SK-N-SH treated with all-trans-retinoic acid at 6 μM for 48 hours (cell line): Measurements from ENCODE around the gene ALOX5.

Source experiments
- ATAC-seq: fragments of 200-7000 bp; cut with Tn5 transposase; 3 replicates; pipeline ENCODE4 v1.9.1; 2020; ENCODE audit warnings: mild to moderate bottlenecking, moderate library complexity
- ARNTL ChIP-seq: fragments of 450-650 bp; formaldehyde crosslinking; IDR thresholded peaks from 2 replicates; pipeline ENCODE4 v1.5.0; 2020; ENCODE audit warnings: low read depth, mild to moderate bottlenecking, moderate library complexity, borderline replicate concordance
- CSDC2 ChIP-seq: fragments of 250-450 bp; sonication (Bioruptor Pico); IDR thresholded peaks from 2 replicates; pipeline ENCODE4 v1.5.0; 2020; ENCODE audit warnings: mild to moderate bottlenecking, moderate library complexity
- ESRRG ChIP-seq: fragments of 250-450 bp; sonication (Bioruptor Pico); IDR thresholded peaks from 2 replicates; pipeline ENCODE4 v1.6.1; 2021; ENCODE audit warnings: mild to moderate bottlenecking
- GLIS3 ChIP-seq: fragments of 250-450 bp; sonication (Bioruptor Pico); IDR thresholded peaks from 2 replicates; pipeline ENCODE4 v1.5.0; 2020; ENCODE audit warnings: mild to moderate bottlenecking, moderate library complexity
- ISL1 ChIP-seq: fragments of 250-450 bp; sonication (Bioruptor Pico); IDR thresholded peaks from 2 replicates; pipeline ENCODE4 v2.1.2; 2022; ENCODE audit warnings: mild to moderate bottlenecking, moderate library complexity
- OSR1 ChIP-seq: fragments of 250-450 bp; sonication (Bioruptor Pico); IDR thresholded peaks from 2 replicates; pipeline ENCODE4 v1.8.0; 2022; ENCODE audit warnings: moderate library complexity, mild to moderate bottlenecking, inconsistent platforms
- PPARA ChIP-seq: fragments of 250-450 bp; sonication (Bioruptor Pico); IDR thresholded peaks from 2 replicates; pipeline ENCODE4 v1.5.0; 2020; ENCODE audit warnings: mild to moderate bottlenecking, borderline replicate concordance
- SNAI2 ChIP-seq: fragments of 250-450 bp; sonication (Bioruptor Pico); IDR thresholded peaks from 2 replicates; pipeline ENCODE4 v1.5.0; 2020; ENCODE audit warnings: mild to moderate bottlenecking, moderate library complexity
- TCF4 ChIP-seq: fragments of 250-450 bp; sonication (Bioruptor Pico); IDR thresholded peaks from 2 replicates; pipeline ENCODE4 v1.8.0; 2021; ENCODE audit warnings: mild to moderate bottlenecking, moderate library complexity, borderline replicate concordance
- ZFP3 ChIP-seq: fragments of 250-450 bp; sonication (Bioruptor Pico); IDR thresholded peaks from 2 replicates; pipeline ENCODE4 v1.5.0; 2020; ENCODE audit warnings: mild to moderate bottlenecking, moderate library complexity
- ZFP30 ChIP-seq: fragments of 450-650 bp; formaldehyde crosslinking; IDR thresholded peaks from 2 replicates; pipeline ENCODE4 v1.5.0; 2022; ENCODE audit warnings: mild to moderate bottlenecking, moderate library complexity
- ZNF565 ChIP-seq: fragments of 450-650 bp; formaldehyde crosslinking; conservative IDR thresholded peaks from 2 replicates; pipeline ENCODE4 v1.5.0; 2020; ENCODE audit warnings: low read depth, mild to moderate bottlenecking, moderate library complexity
- ZNF70 ChIP-seq: fragments of 450-650 bp; formaldehyde crosslinking; IDR thresholded peaks from 2 replicates; pipeline ENCODE4 v1.5.0; 2020; ENCODE audit warnings: mild to moderate bottlenecking, moderate library complexity
- ZNF8 ChIP-seq: fragments of 450-650 bp; formaldehyde crosslinking; IDR thresholded peaks from 2 replicates; pipeline ENCODE4 v1.5.0; 2020; ENCODE audit warnings: mild to moderate bottlenecking, moderate library complexity
- TF ChIP-seq, protein P1 (sequence below): fragments of 250-450 bp; sonication (Bioruptor Pico); IDR thresholded peaks from 2 replicates; pipeline ENCODE4 v1.5.0; 2020; ENCODE audit warnings: mild to moderate bottlenecking, moderate library complexity
- TF ChIP-seq, protein P2 (sequence below): fragments of 250-450 bp; sonication (Bioruptor Pico); IDR thresholded peaks from 2 replicates; pipeline ENCODE4 v1.5.1; 2021; ENCODE audit warnings: mild to moderate bottlenecking, moderate library complexity
- TF ChIP-seq, protein P3 (sequence below): fragments of 250-450 bp; sonication (Bioruptor Pico); IDR thresholded peaks from 2 replicates; pipeline ENCODE4 v1.8.0; 2020; ENCODE audit warnings: mild to moderate bottlenecking, moderate library complexity, borderline replicate concordance

Gene ALOX5

DNA sequence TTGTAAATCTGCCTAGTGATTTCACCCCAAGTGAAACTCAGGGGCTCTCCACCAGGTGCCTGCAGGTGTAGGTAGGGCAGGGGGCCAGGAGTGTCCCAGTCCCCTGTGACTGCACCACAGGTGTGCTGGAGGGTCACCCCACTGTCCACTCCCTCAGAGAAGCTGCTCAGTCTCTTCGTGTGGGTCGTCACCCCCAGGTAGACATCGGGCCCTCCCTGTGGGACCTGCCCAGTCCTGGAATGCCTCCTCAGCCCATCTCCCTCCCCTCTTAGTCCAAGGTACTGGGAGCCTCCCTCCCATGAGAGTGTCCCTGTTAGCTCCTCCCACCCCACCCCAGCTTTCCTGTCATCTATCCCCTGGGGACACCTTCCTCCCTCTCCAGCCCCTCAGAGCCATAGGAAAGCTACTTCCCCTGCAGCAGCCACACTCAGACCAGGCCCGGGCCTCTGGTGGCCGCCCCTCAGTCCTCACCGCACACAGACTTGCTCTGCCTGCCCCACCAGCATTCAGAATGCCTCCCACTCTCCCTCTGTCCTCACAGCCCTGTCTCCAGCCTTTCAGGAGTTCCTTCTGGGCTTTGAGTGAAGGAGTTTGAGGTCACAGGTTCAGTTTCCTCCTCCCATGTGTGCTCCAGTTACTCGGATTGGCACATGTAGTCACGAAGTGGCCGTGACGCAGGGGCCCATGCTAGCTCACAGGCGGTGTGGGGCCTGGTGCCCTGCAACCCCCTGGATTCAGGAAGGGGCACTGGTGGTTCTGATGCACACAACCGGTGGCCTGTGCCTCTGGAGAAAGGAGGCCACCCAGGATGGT is 5.1 kb downstream of the ALOX5 start (continued):
- TF ChIP-seq ARNTL (CRISPR knock-in tag): no peak
- TF ChIP-seq TCF4: no peak
- TF ChIP-seq ISL1: no peak
- TF ChIP-seq PPARA: no peak
- TF ChIP-seq ZFP30 (CRISPR knock-in tag): no peak
- TF ChIP-seq OSR1 (CRISPR knock-in tag): no peak

DNA sequence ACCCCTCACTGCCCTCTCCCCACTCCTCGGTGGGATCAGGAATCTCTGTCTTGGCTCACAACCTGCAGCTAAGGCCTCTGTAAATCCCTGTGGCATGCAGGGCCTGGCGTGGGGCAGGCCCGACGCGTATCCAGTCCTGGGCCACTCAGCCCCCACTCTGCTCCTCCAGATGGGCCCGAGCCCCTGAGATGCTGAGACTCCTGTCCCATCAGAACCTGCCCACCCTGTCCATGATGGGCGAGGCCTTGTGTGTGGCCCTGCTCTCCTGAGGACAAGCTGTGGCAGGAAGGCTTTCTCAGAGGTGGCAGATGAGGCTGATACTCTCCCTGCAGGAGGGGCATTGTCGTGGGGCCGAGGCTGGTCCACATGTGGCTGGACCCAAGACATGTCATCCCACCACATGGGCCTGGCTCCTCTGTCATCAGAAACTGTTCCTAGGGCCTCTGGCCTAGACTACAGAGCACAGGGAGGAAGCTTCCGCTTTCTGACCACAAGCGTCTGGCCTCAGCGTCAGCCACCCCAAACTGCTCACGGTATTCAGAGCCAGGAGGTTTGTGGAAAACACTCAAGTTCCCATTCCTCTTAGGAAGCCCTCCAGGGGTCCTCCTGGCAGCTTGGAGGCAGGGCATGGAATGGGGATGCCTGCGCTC is 6.0 kb downstream of the ALOX5 start:
- no peak for ATAC-seq
- TF ChIP-seq GLIS3: no peak
- TF ChIP-seq CSDC2 (CRISPR knock-in tag): no peak
- TF ChIP-seq, protein P1, sequence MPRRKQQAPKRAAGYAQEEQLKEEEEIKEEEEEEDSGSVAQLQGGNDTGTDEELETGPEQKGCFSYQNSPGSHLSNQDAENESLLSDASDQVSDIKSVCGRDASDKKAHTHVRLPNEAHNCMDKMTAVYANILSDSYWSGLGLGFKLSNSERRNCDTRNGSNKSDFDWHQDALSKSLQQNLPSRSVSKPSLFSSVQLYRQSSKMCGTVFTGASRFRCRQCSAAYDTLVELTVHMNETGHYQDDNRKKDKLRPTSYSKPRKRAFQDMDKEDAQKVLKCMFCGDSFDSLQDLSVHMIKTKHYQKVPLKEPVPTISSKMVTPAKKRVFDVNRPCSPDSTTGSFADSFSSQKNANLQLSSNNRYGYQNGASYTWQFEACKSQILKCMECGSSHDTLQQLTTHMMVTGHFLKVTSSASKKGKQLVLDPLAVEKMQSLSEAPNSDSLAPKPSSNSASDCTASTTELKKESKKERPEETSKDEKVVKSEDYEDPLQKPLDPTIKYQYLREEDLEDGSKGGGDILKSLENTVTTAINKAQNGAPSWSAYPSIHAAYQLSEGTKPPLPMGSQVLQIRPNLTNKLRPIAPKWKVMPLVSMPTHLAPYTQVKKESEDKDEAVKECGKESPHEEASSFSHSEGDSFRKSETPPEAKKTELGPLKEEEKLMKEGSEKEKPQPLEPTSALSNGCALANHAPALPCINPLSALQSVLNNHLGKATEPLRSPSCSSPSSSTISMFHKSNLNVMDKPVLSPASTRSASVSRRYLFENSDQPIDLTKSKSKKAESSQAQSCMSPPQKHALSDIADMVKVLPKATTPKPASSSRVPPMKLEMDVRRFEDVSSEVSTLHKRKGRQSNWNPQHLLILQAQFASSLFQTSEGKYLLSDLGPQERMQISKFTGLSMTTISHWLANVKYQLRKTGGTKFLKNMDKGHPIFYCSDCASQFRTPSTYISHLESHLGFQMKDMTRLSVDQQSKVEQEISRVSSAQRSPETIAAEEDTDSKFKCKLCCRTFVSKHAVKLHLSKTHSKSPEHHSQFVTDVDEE (CRISPR knock-in tag): no peak
- TF ChIP-seq ISL1: no peak
- no peak for TF ChIP-seq ZFP30 (CRISPR knock-in tag)
- no peak for TF ChIP-seq SNAI2 (CRISPR knock-in tag)
- TF ChIP-seq, protein P2, sequence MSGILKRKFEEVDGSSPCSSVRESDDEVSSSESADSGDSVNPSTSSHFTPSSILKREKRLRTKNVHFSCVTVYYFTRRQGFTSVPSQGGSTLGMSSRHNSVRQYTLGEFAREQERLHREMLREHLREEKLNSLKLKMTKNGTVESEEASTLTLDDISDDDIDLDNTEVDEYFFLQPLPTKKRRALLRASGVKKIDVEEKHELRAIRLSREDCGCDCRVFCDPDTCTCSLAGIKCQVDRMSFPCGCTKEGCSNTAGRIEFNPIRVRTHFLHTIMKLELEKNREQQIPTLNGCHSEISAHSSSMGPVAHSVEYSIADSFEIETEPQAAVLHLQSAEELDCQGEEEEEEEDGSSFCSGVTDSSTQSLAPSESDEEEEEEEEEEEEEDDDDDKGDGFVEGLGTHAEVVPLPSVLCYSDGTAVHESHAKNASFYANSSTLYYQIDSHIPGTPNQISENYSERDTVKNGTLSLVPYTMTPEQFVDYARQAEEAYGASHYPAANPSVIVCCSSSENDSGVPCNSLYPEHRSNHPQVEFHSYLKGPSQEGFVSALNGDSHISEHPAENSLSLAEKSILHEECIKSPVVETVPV: no peak

DNA sequence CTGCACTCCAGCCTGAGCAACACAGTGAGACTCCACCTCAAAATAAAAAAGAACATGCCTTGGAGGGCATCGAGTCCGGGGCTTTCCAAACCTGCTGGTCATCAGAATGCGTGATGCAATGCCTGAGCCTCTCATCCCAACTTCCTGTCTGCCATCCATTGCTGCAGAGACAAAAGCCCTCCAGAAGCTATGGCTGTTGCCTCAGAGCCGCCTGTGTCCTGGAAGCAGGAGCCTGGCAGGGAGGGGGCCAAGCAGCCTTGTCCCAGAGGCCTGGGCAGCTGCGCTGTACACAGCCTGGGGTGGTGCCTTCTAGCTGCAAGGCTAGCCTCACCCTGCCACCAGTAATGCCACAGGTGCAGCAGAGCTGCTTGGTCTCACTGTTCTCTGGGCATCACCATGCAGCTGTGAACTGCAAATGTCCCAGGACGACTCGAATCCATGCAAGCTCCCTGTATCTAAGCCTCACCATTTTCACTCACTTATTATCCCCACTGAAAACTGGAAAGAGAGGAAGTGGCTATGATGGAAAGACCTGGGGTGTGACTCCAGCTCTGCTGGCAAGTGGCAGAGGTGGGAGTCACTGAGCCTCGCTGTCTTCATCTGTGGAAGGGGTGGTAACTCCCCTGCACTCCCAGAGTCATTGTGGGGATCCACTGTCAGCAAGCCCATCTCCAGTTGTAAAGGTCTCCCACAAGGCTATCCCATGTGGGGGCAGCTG is 7.0 kb downstream of the ALOX5 start:
- ATAC-seq: no peak
- TF ChIP-seq GLIS3: no peak
- no peak for TF ChIP-seq ARNTL (CRISPR knock-in tag)
- TF ChIP-seq ESRRG (CRISPR knock-in tag): no peak
- TF ChIP-seq ZNF565 (CRISPR knock-in tag): no peak
- TF ChIP-seq OSR1 (CRISPR knock-in tag): no peak
- no peak for TF ChIP-seq ISL1
- no peak for TF ChIP-seq ZFP3
- TF ChIP-seq TCF4: no peak
- no peak for TF ChIP-seq ZNF70
- TF ChIP-seq, protein P3, sequence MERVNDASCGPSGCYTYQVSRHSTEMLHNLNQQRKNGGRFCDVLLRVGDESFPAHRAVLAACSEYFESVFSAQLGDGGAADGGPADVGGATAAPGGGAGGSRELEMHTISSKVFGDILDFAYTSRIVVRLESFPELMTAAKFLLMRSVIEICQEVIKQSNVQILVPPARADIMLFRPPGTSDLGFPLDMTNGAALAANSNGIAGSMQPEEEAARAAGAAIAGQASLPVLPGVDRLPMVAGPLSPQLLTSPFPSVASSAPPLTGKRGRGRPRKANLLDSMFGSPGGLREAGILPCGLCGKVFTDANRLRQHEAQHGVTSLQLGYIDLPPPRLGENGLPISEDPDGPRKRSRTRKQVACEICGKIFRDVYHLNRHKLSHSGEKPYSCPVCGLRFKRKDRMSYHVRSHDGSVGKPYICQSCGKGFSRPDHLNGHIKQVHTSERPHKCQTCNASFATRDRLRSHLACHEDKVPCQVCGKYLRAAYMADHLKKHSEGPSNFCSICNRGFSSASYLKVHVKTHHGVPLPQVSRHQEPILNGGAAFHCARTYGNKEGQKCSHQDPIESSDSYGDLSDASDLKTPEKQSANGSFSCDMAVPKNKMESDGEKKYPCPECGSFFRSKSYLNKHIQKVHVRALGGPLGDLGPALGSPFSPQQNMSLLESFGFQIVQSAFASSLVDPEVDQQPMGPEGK (CRISPR knock-in tag): no peak
- no peak for TF ChIP-seq ZNF8
- TF ChIP-seq, protein P1 (CRISPR knock-in tag): no peak

DNA sequence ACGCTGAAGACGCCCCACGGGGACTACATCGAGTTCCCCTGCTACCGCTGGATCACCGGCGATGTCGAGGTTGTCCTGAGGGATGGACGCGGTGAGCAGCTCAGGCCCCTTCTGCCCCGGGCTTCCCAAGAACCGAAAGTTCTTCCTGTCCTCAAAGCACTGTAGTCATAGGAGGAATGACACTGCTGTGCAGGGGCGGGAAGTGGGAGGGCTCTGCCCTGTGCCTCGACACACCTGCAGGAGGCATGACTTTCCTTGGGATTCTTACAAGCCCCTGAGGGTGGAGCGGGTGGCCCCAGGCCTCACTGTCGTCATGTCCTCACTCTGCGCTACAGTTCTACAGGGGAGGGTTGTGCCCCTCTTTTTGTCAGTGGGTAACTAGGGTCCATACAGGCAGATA is 8.6 kb downstream of the ALOX5 start:
- ATAC-seq: no peak
- TF ChIP-seq ESRRG (CRISPR knock-in tag) (no peak), GLIS3 (no peak), ZFP3 (no peak), PPARA (no peak), ZNF565 (CRISPR knock-in tag) (no peak), ISL1 (no peak)
- TF ChIP-seq, protein P3 (CRISPR knock-in tag): no peak
- TF ChIP-seq, protein P1 (CRISPR knock-in tag): no peak
